Adipose tissue (tissue), 3 donors: ENCODE measurements around the gene SARS1. TPM values are rescaled to one million over a fixed set of nuclear protein-coding genes. Genes with fewer than 3 reads are reported as not detected.
"Not testable (repeated sequence)": the region's sequence is repeated elsewhere in the genome, so short reads cannot be mapped to it uniquely, and the experiment has no call there.

Experiments used
- H3K27ac ChIP-seq: one replicate; pipeline ENCODE4 v1.5.1; 2013; ENCODE audit warnings: low read depth, low read length
- WGBS, 3 donors: extraction: QIAGEN DNeasy Blood & Tissue Kit; methylation state at CpG; one replicate each; pipeline ENCODE4 v1.1.7; 2013; 5-methylcytosine and 5-hydroxymethylcytosine counted together
- polyA plus RNA-seq, 3 donors: library from polyadenylated mRNA; stranded (reverse); fragments of 200-250 nt; gene quantifications; one replicate each; pipeline ENCODE4 v1.2.3, GENCODE V29; 2013
- donor health status: healthy with polysubstance abuse.
- donor health status: Bipolar disorder and iron deficiency.
- donor health status: healthy.

The SARS1 gene
- polyA plus RNA-seq, 3 donors = 84.3 to 132 (median 116) TPM

DNA sequence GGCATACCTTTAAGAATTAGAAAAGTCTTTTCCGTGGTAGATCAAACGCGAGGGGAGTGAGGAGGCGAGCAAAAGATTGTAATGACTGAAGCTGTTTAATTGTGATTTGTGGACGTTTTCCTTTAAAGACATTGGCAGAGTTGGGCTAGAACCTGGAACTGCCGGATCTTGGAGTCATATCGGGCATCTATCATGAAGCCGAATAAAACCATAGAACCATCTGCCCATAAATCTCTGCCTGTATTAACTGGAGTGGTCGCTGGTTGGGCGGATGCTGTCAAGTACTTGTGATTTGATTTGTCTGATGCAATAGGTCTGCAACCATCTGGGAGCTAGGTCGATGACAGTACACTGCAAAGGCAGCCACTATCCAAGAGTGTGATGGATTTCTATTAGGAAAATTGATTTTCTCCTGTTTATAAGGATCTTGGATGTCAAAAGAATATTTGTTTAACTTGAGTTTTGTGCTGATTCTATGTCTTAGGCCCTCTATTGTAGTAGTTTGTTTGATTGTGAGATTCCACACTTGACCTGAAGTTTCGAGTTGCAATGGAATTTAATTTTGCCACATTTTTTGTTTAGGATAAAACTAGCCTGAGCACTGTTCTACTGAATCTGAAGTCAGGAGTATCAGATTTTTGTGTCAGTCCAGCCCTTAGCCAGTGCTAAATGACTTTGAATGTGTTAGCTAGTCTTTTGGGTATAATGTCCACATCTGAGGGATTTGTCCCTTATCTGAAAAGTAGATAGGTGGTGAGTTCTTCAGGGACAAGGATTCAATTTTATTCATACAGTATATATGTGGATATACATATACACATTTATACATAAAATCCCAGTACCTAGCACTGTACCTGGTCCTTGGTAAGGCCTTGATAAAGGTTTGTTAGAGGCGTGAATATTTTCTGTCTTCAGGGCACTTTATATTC is 1.2 kb downstream of the SARS1 start:
- 6 to 15% (median 13%) methylated on average over 13 of the region's 13 CpGs for WGBS, 3 donors
- no peak overlapping the region for H3K27ac ChIP-seq

- 83 to 95% (median 94%) methylated on average over 4 of the region's 4 CpGs for WGBS, 3 donors
- no peak overlapping the region for H3K27ac ChIP-seq
Observed at GRCh38 chr1:109216662-109217061, 2.9 kb downstream of the SARS1 start.

DNA sequence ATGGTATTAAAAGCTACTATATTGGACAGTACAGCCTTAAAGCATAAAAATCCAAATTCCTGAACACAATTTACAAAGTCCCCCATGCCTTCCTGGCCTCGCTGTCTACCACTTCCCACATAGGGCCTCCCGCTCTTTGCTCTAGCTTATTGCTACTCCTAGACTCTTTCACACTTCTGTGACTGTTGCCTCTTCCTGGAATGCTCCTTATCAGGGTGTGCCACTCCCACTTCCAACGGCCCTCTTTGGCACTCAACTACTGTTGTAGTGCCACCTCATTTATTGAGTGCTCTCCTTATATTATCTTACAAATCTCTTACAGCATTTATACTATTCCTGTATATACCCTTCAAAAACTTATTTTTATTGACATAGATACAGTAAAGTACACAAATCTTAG is 4.8 kb downstream of the SARS1 start:
- no peak overlapping the region for H3K27ac ChIP-seq
- WGBS, 3 donors = 67 to 75% (median 73%) methylated on average over 3 of the region's 3 CpGs

- H3K27ac ChIP-seq = not testable (repeated sequence)
- 96 to 100% (median 96%) methylated on average over 7 to 9 of the region's 9 CpGs for WGBS, 3 donors
Observed at GRCh38 chr1:109221201-109221600, 7.5 kb downstream of the SARS1 start.

DNA sequence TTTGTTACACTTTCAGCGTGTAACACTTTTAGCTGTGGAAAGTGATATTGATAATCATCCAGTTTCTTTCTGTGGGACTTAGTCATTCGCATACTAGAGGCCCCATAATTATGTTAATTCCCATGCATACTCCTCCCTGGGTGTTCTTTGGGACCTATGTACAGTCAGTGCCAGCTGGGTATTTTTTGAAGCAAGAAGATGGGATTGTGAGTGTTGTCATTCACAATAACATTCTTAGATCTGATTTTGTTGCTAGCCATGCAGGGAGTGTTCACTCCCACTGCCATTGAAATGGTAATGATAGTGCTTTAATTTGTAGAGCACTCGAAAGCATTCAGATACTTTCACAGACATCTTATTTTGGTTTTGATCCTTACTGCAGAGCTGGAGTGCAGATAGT is 11.6 kb downstream of the SARS1 start:
- H3K27ac ChIP-seq = no peak overlapping the region
- WGBS, 3 donors = 91 to 93% (median 93%) methylated on average over 3 of the region's 3 CpGs

DNA sequence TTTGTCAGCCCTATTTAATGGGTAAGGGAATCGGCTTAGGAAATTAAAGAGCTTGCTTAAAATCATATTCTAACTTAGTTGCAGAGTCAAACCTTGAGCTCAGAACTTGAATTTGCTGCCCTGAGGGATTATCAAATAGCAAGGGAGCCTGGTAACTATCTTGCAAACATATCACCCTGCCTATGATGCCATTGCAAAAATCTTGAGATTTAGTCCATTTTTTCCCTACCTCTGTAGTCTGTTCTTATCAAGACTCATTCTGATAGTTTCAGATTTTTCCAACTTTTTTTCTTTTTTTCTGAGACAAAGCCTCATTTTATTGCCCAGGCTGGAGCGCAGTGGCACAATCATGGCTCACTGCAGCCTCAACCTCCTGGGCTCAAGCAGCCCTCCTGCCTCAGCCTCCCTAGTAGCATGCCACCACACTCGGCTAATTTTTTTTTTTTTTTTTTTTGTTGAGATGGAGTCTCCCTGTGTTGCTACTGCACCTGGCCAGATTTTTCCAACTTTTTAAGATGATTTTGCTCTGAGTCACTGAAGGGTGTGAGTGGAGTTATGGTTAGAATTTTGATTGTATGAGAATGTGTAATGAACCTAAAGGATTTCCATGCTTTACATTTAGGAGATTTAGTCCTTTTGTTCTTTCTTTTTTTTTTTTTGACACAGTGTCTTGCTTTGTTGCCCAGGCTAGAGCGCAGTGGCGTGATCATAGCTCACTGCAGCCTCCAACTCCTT is 12.2 kb downstream of the SARS1 start:
- 93 to 99% (median 97%) methylated on average over 5 of the region's 5 CpGs for WGBS, 3 donors
- no peak overlapping the region for H3K27ac ChIP-seq

DNA sequence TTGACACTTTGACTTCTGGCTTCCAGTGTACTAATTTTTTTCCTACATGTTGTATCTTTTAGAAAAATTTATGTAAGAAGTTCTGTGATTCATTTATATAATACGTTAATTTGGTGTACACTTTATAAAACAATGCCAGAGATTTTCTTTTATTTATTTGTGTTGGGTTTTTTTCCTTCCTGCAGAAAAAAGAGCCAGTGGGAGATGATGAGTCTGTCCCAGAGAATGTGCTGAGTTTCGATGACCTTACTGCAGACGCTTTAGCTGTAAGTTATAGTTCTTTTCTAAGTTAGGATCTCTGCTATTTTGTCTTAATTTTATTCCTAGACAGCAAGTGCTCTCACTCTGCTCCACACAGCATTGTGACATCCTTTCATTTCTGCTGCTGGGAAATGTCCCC is 14.4 kb downstream of the SARS1 start:
- H3K27ac ChIP-seq = no peak overlapping the region
- 90 to 96% (median 92%) methylated on average over 3 of the region's 3 CpGs for WGBS, 3 donors

DNA sequence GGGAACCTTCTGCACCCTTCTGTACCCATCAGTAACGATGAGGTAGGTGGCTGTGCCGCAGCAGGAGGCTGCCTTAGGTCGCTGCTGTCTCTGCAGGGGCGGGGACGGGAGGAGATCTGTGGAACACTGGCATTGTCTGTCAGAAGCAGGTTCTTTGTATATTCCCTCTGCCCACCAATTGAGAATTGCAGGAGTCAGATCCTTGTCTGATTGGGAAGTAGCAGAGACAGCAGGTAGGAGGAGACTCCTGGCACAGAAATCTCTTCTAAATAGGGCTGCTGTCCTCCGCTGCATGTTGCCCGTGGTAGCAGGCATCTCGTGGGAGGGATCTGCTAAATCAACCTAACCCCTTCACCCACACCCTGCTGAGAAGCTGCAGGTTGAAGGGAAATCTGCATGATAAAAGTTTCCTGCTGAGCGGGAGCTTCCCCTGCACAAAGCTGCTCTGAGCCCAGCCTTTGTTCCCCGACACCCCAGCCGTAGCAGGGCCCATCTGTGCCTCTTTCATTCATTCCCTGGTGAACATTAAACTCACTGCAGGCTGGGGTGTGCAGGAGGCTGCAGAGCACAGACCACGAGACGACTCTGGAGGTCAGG is 15.9 kb downstream of the SARS1 start:
- no peak overlapping the region for H3K27ac ChIP-seq
- WGBS, 3 donors = 76 to 86% (median 81%) methylated on average over 13 of the region's 13 CpGs

DNA sequence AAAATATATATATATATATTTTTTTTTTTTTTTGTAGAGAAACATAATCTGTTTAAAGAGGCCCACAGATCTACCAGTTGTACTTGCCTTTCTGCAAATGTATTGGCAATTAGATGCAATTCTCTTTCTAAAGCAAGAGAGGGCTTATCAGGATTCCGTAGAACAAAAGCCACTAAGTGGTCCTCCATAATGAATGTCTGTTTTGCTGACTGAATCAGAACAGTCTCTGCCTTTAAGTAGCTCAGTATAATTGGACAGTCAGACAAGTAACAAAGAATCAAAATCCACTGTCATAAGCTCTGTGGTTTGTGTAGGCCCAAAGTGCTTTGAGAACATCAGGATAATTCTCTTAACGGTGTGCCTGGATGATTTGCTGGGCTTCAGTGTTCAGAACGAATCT is 17.3 kb downstream of the SARS1 start:
- no peak overlapping the region for H3K27ac ChIP-seq
- WGBS, 3 donors = 83 to 91% (median 86%) methylated on average over 3 of the region's 3 CpGs

- 95 to 99% (median 97%) methylated on average over 7 of the region's 7 CpGs for WGBS, 3 donors
- no peak overlapping the region for H3K27ac ChIP-seq
Observed at GRCh38 chr1:109235137-109235536, 21.4 kb downstream of the SARS1 start.

GRCh38 chr1:109237512-109237911 is 23.8 kb downstream of the SARS1 start:
- 94 to 97% (median 96%) methylated on average over 3 of the region's 3 CpGs for WGBS, 3 donors

GRCh38 chr1:109238382-109238781 is 24.7 kb downstream of the SARS1 start:
- no peak overlapping the region for H3K27ac ChIP-seq
- WGBS, 3 donors = 89 to 96% (median 93%) methylated on average over 2 of the region's 2 CpGs

More at GRCh38 chr1:109237512-109237911, 23.8 kb downstream of the SARS1 start:
- H3K27ac ChIP-seq = no peak overlapping the region

DNA sequence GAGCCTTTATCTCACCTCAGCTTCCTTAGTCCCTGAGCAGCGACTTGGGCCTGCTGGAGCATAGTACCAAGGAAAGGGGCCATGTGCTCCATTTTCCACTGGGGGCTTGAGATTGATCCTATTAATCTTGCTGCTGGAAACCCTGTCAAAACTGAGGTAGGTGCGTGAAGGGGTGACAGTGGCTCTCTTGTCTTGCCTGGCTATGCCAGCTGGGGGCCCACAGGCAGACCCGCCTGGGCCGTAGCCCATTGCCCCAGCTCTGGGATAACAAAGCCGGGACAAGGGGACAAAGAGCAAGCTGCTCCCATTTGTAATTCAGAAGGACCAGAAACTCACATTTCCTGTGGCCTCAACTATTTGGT is 25.3 kb downstream of the SARS1 start:
- H3K27ac ChIP-seq = no peak overlapping the region
- 65 to 94% (median 91%) methylated on average over 5 of the region's 5 CpGs for WGBS, 3 donors

DNA sequence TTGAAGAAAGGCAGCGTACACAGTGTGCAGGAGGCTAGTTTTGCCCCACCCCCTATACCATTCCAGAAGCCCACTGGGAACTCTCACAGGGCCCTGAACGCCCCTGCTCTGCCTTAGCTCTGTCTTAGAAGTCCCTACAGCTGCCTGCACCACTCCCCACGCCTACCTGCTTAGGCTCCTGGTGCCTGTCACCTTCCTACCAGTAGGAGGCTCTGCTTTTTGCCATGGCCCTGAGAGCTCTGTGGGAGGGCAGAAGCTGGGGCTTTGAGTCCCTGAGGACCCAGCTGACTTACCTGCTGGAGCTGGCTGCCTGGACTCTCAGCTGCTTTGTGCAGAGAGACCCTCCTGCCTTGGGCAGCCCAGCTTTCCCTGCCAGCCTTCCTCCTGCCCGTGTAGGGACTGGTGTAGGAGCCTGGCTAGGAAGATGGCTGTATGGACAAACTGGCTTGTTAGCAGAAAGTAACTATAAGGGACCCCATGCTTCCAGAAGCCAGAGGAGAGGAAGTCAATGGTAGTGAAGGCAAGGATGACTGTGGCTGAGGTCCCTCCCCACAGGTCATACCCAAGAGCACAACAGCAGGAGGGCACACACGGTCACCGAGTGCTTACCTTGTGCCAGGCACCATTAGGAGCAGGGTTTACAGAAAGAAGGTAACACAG is 25.8 kb downstream of the SARS1 start:
- H3K27ac ChIP-seq = no peak overlapping the region
- WGBS, 3 donors = 63 to 74% (median 68%) methylated on average over 6 of the region's 6 CpGs

- WGBS, 3 donors = 28 to 37% (median 35%) methylated on average over 25 to 26 of the region's 26 CpGs
- no peak overlapping the region for H3K27ac ChIP-seq
Observed at GRCh38 chr1:109240158-109241152, 26.7 kb downstream of the SARS1 start.

- WGBS, 3 donors = 18 to 35% (median 23%) methylated on average over 6 of the region's 6 CpGs
Observed at GRCh38 chr1:109241344-109241743, 27.6 kb downstream of the SARS1 start.

DNA sequence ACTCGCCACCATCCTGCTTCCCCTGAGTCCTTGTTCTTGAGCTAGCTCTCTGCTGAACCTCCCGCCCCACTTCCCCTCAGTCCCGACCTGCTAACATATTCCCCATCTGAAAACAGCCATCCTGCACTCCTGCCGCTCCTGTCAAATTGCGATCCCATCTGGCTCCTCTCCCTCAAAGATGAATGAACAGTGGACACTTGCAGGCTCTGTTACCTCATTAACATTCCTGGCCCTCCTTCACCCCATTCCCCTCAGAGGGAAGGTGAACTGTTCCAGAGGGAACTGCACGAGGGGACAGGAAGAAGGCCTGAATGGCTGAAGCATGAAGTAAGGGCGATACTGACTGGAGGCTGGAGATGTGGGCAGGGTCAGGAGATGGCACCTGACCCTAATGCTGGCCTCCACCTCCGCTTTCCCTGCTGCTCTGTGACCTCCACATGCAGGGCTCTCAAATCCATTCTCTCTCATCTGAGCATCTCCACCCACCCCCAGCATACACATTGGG is 28.2 kb downstream of the SARS1 start:
- no peak overlapping the region for H3K27ac ChIP-seq
- WGBS, 3 donors = 16 to 31% (median 20%) methylated on average over 8 of the region's 8 CpGs

More at GRCh38 chr1:109241344-109241743, 27.6 kb downstream of the SARS1 start:
- H3K27ac ChIP-seq = no peak overlapping the region
